Left ventricle myocardium inferior (tissue), 1 donor: ENCODE data around the gene ADAMTS16. TPM values are rescaled to one million over a fixed set of nuclear protein-coding genes. Genes with fewer than 3 reads are reported as not detected.

ENCODE experiments used
- DNase-seq: peaks from one replicate; pipeline ENCODE4 v3.0.0-alpha.2; 2020
- H3K27ac ChIP-seq: fragments of 200-600 bp; replicated peaks from 2 replicates; pipeline ENCODE4 v1.8.0; 2021
- H3K27me3 ChIP-seq: fragments of 200-600 bp; 2 replicates; pipeline ENCODE4 v1.8.0; 2021; ENCODE audit warnings: low read depth
- H3K36me3 ChIP-seq: fragments of 200-600 bp; 2 replicates; pipeline ENCODE4 v1.8.0; 2021
- H3K4me1 ChIP-seq: fragments of 200-600 bp; 2 replicates; pipeline ENCODE4 v1.8.0; 2021
- H3K4me3 ChIP-seq: fragments of 200-600 bp; 2 replicates; pipeline ENCODE4 v1.8.0; 2021; ENCODE audit warnings: mild to moderate bottlenecking, moderate library complexity
- H3K9me3 ChIP-seq: fragments of 200-600 bp; replicated peaks from 2 replicates; pipeline ENCODE4 v1.8.0; 2021
- intact Hi-C: fragments of 100-400 bp; cut with micrococcal nuclease; formaldehyde crosslinking; loops from one replicate; pipeline ENCODE4 v1.11.0; 2022
- total RNA-seq: library from RNA; stranded (reverse); fragmentation: NEBNext Ultra II Directional; extraction: Animal tissue kit (Norgen Biotek cat#: 25700); gene quantifications from one replicate; pipeline ENCODE4 v1.2.1, GENCODE V29; 2021
- TF ChIP-seq, protein P1 (sequence below): fragments of 200-600 bp; IDR thresholded peaks from 2 replicates; pipeline ENCODE4 v1.8.0; 2021; ENCODE audit warnings: antibody characterized with exemption, mild to moderate bottlenecking, borderline replicate concordance
- donor health status: DM: no; HTN: yes; CAD: no; lungs with severe emphysema.

ADAMTS16 gene
- total RNA-seq, 1 donor from 2014 or later = not detected

DNA sequence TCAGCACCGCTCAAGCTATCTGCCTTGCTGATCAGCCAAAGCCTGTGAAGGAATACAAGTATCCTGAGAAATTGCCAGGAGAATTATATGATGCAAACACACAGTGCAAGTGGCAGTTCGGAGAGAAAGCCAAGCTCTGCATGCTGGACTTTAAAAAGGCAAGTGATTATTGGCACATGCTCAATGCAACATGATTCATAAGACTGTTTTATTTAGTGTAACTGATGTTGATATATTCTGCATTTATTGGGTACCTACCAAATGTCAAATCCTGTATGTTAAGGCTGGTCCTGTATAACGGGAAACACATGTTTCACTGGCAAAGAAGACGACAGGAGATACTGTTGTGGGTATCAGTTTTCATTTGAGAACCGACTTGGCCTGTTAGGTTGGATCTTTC lies 69.0 kb downstream of the ADAMTS16 start:
- Histone ChIP-seq H3K36me3 (no peaks in the 10 kb centered on the region), H3K27ac (no peak overlapping the region), H3K4me3 (no peak overlapping the region), H3K27me3 (peaks cover 11% of the 10 kb centered on the region), H3K4me1 (no peaks in the 10 kb centered on the region), H3K9me3 (no peaks in the 10 kb centered on the region)
- intact Hi-C loops = no loop called here
- TF ChIP-seq, protein P1, sequence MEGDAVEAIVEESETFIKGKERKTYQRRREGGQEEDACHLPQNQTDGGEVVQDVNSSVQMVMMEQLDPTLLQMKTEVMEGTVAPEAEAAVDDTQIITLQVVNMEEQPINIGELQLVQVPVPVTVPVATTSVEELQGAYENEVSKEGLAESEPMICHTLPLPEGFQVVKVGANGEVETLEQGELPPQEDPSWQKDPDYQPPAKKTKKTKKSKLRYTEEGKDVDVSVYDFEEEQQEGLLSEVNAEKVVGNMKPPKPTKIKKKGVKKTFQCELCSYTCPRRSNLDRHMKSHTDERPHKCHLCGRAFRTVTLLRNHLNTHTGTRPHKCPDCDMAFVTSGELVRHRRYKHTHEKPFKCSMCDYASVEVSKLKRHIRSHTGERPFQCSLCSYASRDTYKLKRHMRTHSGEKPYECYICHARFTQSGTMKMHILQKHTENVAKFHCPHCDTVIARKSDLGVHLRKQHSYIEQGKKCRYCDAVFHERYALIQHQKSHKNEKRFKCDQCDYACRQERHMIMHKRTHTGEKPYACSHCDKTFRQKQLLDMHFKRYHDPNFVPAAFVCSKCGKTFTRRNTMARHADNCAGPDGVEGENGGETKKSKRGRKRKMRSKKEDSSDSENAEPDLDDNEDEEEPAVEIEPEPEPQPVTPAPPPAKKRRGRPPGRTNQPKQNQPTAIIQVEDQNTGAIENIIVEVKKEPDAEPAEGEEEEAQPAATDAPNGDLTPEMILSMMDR = no peak
- DNase-seq = no peak

DNA sequence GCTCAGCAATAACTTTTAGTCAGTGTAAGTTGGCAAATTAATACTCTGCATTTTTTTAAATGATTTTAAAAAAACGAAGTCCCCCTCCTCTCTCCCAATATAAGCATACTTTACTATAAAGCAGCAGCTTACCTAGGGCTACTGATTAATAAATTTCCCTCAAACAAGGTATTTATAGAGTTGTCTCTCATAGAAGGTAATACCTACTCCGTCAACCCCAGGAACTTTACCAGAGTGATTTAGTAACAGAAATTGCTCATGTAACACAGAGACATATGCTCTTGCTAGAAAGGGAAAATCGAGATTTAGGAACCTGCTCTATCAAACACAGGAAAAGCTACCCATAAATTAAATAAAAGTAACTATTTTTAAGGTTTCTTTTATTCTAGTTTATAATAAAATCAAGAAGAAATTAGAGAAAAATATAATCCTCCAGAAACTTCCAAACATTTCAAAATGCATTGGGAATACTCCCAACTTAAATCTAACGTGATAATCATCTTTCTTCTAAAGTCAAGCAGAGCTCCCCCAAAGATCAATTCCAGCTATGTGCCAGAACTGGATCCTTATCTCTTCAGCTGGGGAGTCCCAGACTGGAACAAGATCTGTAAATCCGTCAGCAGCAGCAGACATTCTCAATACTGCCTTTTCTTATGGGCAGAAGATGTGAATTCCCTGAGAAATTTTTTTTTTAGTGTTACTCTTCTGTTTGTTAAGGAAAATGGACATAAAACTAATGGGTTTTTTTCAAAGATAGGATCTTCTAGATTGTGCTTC lies 69.6 kb downstream of the ADAMTS16 start:
- intact Hi-C loops = no loop called here
- DNase-seq = no peak
- TF ChIP-seq, protein P1 = no peak
- Histone ChIP-seq H3K27me3 (peaks cover 11% of the 10 kb centered on the region), H3K36me3 (no peaks in the 10 kb centered on the region), H3K4me3 (no peak overlapping the region), H3K27ac (no peak overlapping the region), H3K4me1 (no peaks in the 10 kb centered on the region), H3K9me3 (no peaks in the 10 kb centered on the region)

DNA sequence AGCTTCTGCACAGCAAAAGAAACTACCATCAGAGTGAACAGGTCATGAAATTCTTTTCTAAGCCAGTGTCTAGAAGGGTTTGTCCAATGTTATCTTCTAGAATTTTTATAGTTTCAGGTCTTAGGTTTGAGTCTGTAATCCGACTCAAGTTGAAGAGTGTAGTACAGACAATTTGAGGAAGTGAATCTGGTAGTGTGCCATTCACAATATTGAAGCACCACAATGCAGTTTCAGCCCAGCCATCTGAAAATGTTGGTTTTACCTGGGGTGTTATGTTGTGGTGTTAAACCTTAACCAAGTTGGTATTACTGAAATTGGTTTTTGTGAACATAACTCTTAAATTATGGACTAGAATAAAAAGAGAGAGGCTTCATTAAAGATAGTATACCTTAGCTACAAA lies 77.2 kb downstream of the ADAMTS16 start:
- DNase-seq = no peak
- intact Hi-C loops = no loop called here
- TF ChIP-seq, protein P1 = no peak

DNA sequence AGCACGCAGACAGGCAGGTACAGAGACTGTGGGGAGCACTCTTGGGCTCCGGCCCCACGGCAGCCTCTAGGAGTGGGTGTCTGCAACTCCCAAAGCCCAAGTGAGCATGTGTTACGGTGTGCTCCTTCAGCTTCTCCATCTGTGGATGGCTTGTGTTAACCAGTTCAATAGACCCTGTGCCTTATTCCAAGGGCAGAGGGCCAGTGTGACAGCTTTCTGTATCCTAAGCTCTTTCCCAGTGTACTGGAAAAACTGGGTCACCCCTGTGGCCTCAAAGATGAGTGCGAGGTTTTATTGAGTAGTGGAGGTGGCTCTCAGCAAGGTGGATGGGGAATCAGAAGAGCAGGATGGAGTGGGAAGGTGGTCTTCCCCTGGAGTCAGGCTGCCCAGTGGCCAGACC lies 78.3 kb downstream of the ADAMTS16 start:
- Histone ChIP-seq H3K27me3 (peaks cover 7% of the 10 kb centered on the region), H3K9me3 (no peaks in the 10 kb centered on the region), H3K36me3 (no peaks in the 10 kb centered on the region), H3K27ac (no peak overlapping the region), H3K4me3 (no peak overlapping the region), H3K4me1 (no peaks in the 10 kb centered on the region)
- no peak for DNase-seq
- intact Hi-C loops = no loop called here
- TF ChIP-seq, protein P1 = no peak

More for the DNA sequence above, 77.2 kb downstream of the ADAMTS16 start:
- H3K4me3 ChIP-seq = no peak overlapping the region
- H3K4me1 ChIP-seq = no peaks in the 10 kb centered on the region
- peaks cover 6% of the 10 kb centered on the region for H3K27me3 ChIP-seq
- no peak overlapping the region for H3K27ac ChIP-seq
- no peaks in the 10 kb centered on the region for H3K36me3 ChIP-seq
- no peaks in the 10 kb centered on the region for H3K9me3 ChIP-seq

DNA sequence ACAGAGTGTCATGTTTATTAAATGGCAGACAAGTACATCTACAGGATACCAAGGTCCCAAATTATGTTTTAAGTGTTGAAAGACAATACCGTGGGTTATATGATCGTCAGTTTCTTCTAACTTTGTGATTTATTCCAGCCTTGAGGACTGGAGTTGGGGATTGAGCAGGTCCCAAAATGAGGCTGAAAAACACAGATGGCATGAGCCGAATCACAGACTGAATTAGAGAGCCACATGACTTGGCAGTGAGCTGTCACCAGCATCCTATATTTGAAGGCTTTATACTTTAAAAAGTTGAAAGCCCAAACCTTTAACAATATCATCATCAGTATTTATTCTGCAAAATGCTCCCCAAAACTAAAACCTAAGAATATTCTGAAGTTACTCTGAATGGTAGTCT lies 79.4 kb downstream of the ADAMTS16 start:
- no peak for DNase-seq
- Histone ChIP-seq H3K4me3 (no peak overlapping the region), H3K27ac (no peak overlapping the region), H3K9me3 (no peaks in the 10 kb centered on the region), H3K27me3 (peaks cover 9% of the 10 kb centered on the region), H3K36me3 (no peaks in the 10 kb centered on the region), H3K4me1 (no peaks in the 10 kb centered on the region)
- intact Hi-C loops = no loop called here
- TF ChIP-seq, protein P1 = no peak
